K562 (cell line): Measurements from ENCODE around the gene HS6ST1. TPM values are rescaled to one million over a fixed set of nuclear protein-coding genes. Genes with fewer than 3 reads are reported as not detected.

Experiments
- CBX8 ChIP-seq: fragments of 200-600 bp; sonication (generic); IDR thresholded peaks from 2 replicates; pipeline ENCODE4 v1.6.1; 2012; ENCODE audit warnings: borderline replicate concordance, mixed run types, low read depth, mild to moderate bottlenecking, moderate library complexity, mixed read lengths, low read length, control low read depth, inconsistent platforms; ENCODE audit not compliant: poor library complexity, severe bottlenecking; ENCODE audit errors: extremely low read depth
- HNRNPK ChIP-seq: fragments of 200-400 bp; formaldehyde crosslinking; IDR thresholded peaks from one replicate; pipeline ENCODE4 v1.6.1; 2018; ENCODE audit warnings: mild to moderate bottlenecking, low read depth, low read length; ENCODE audit not compliant: poor library complexity, severe bottlenecking
- TCF7L2 ChIP-seq: fragments of 150-350 bp; IDR thresholded peaks from 2 replicates; pipeline ENCODE4 v1.6.1; 2016; ENCODE audit warnings: low read depth, mild to moderate bottlenecking, low read length, moderate library complexity
- polyA plus RNA-seq, 8 experiments: library from polyadenylated mRNA; depleted of rRNA in 4 of 8; stranded (reverse) in 5 of 8; unstranded in 3 of 8; fragments of >200 nt; fragmentation: Nextera tagmentation in 2 of 8; fragmentation: Illumina TruSeq in 1 of 8; extraction: Ambion mirVana in 2 of 8; extraction: Trizol in 1 of 8; gene quantifications; 2 replicates each; pipeline versions ENCODE4 v1.2.1 to v1.2.3, GENCODE V29; 2011 to 2014; ENCODE audit warnings: inconsistent platforms in 1 of 8, missing spikeins in 1 of 8
- total RNA-seq, 7 experiments: library from RNA; depleted of rRNA in 6 of 7; stranded (reverse); fragments of >200 nt in 6 of 7; fragmentation: Illumina TruSeq in 2 of 7; extraction: Trizol in 2 of 7; gene quantifications; 2 replicates each; pipeline versions ENCODE4 v1.2.1 to v1.2.3, GENCODE V29; 2011 to 2021; ENCODE audit warnings: low replicate concordance in 1 of 7
- TF ChIP-seq, protein P1 (sequence below): sonication (generic); formaldehyde crosslinking; IDR thresholded peaks from 2 replicates; pipeline ENCODE4 v1.8.0; 2022; ENCODE audit warnings: mild to moderate bottlenecking, missing genetic modification reagents
- TF ChIP-seq, protein P2 (sequence below): fragments of 200-600 bp; sonication (generic); IDR thresholded peaks from one replicate; pipeline ENCODE4 v1.6.1; 2012; ENCODE audit warnings: mild to moderate bottlenecking, low read depth, low read length, inconsistent platforms
- TF ChIP-seq, protein P3 (sequence below): fragments of 200-800 bp; sonication (Bioruptor generic); IDR thresholded peaks from 2 replicates; pipeline ENCODE4 v1.6.1; 2017; ENCODE audit warnings: missing genetic modification characterization, missing compliant biosample characterization
- TF ChIP-seq, protein P4 (sequence below): fragments of 250-450 bp; sonication (Bioruptor Pico); IDR thresholded peaks from 2 replicates; pipeline ENCODE4 v1.5.0; 2021
- TF ChIP-seq, protein P5 (sequence below), 2 experiments: fragments of 450-650 bp in 1 of 2; sonication (generic) in 1 of 2; formaldehyde crosslinking in 1 of 2; IDR thresholded peaks in 1 of 2; conservative IDR thresholded peaks in 1 of 2; 2 replicates each; pipeline versions ENCODE4 v1.6.1 to v1.8.1; 2016 to 2023; ENCODE audit warnings: mild to moderate bottlenecking in 2 of 2, moderate library complexity in 2 of 2, inconsistent platforms in 1 of 2, missing genetic modification reagents in 1 of 2

The HS6ST1 gene
- total and polyA plus RNA-seq, 9 of the 15 experiments (the other 6 are each of a cell fraction or from before 2014, with no cell fraction given): 0.06 to 7.4 (median 3.8) TPM

DNA sequence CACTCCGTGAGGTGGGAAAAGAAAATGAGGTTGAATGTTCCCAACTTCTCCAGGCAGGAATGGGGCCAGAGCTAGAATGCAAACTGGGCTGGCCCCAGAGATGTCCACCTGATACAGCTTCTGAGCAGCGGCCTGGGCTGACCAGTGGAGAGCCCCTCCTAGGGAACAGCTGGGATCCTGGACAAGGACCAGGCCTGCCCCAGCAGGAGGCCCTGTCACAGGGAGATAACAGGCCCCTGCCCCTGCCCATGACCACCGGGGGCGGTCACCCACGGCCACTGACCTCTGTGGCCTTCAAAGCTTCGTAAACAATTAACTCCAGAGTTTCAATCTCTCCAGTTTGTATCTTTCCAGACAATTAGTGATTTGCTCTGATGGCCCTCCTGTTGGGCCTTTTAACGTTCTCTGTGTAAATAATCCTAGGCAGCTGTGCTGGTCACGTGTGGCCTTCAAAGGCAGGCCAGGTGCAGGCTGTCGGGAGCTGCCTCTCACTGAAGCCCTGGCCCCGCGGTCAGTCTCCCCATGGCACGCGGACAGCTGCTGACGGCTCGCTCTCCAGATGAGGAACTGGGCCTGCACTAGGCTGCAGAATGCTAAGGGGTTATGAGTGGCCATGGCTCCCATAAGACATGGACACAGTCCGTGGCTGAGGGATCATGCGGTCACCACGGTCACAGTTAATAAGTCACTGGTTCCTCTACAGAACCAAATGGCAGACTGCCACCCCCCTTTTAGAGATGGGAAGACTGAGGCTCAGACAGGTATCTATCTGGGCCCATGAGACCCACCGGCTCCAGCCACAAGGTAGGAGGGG, 9.2 kb downstream of the HS6ST1 start (continued):
- TF ChIP-seq, protein P1, sequence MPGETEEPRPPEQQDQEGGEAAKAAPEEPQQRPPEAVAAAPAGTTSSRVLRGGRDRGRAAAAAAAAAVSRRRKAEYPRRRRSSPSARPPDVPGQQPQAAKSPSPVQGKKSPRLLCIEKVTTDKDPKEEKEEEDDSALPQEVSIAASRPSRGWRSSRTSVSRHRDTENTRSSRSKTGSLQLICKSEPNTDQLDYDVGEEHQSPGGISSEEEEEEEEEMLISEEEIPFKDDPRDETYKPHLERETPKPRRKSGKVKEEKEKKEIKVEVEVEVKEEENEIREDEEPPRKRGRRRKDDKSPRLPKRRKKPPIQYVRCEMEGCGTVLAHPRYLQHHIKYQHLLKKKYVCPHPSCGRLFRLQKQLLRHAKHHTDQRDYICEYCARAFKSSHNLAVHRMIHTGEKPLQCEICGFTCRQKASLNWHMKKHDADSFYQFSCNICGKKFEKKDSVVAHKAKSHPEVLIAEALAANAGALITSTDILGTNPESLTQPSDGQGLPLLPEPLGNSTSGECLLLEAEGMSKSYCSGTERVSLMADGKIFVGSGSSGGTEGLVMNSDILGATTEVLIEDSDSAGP (CRISPR knock-in tag): no peak
- TF ChIP-seq, protein P2, sequence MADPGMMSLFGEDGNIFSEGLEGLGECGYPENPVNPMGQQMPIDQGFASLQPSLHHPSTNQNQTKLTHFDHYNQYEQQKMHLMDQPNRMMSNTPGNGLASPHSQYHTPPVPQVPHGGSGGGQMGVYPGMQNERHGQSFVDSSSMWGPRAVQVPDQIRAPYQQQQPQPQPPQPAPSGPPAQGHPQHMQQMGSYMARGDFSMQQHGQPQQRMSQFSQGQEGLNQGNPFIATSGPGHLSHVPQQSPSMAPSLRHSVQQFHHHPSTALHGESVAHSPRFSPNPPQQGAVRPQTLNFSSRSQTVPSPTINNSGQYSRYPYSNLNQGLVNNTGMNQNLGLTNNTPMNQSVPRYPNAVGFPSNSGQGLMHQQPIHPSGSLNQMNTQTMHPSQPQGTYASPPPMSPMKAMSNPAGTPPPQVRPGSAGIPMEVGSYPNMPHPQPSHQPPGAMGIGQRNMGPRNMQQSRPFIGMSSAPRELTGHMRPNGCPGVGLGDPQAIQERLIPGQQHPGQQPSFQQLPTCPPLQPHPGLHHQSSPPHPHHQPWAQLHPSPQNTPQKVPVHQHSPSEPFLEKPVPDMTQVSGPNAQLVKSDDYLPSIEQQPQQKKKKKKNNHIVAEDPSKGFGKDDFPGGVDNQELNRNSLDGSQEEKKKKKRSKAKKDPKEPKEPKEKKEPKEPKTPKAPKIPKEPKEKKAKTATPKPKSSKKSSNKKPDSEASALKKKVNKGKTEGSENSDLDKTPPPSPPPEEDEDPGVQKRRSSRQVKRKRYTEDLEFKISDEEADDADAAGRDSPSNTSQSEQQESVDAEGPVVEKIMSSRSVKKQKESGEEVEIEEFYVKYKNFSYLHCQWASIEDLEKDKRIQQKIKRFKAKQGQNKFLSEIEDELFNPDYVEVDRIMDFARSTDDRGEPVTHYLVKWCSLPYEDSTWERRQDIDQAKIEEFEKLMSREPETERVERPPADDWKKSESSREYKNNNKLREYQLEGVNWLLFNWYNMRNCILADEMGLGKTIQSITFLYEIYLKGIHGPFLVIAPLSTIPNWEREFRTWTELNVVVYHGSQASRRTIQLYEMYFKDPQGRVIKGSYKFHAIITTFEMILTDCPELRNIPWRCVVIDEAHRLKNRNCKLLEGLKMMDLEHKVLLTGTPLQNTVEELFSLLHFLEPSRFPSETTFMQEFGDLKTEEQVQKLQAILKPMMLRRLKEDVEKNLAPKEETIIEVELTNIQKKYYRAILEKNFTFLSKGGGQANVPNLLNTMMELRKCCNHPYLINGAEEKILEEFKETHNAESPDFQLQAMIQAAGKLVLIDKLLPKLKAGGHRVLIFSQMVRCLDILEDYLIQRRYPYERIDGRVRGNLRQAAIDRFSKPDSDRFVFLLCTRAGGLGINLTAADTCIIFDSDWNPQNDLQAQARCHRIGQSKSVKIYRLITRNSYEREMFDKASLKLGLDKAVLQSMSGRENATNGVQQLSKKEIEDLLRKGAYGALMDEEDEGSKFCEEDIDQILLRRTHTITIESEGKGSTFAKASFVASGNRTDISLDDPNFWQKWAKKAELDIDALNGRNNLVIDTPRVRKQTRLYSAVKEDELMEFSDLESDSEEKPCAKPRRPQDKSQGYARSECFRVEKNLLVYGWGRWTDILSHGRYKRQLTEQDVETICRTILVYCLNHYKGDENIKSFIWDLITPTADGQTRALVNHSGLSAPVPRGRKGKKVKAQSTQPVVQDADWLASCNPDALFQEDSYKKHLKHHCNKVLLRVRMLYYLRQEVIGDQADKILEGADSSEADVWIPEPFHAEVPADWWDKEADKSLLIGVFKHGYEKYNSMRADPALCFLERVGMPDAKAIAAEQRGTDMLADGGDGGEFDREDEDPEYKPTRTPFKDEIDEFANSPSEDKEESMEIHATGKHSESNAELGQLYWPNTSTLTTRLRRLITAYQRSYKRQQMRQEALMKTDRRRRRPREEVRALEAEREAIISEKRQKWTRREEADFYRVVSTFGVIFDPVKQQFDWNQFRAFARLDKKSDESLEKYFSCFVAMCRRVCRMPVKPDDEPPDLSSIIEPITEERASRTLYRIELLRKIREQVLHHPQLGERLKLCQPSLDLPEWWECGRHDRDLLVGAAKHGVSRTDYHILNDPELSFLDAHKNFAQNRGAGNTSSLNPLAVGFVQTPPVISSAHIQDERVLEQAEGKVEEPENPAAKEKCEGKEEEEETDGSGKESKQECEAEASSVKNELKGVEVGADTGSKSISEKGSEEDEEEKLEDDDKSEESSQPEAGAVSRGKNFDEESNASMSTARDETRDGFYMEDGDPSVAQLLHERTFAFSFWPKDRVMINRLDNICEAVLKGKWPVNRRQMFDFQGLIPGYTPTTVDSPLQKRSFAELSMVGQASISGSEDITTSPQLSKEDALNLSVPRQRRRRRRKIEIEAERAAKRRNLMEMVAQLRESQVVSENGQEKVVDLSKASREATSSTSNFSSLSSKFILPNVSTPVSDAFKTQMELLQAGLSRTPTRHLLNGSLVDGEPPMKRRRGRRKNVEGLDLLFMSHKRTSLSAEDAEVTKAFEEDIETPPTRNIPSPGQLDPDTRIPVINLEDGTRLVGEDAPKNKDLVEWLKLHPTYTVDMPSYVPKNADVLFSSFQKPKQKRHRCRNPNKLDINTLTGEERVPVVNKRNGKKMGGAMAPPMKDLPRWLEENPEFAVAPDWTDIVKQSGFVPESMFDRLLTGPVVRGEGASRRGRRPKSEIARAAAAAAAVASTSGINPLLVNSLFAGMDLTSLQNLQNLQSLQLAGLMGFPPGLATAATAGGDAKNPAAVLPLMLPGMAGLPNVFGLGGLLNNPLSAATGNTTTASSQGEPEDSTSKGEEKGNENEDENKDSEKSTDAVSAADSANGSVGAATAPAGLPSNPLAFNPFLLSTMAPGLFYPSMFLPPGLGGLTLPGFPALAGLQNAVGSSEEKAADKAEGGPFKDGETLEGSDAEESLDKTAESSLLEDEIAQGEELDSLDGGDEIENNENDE: no peak
- no peak for TF ChIP-seq TCF7L2
- TF ChIP-seq CBX8: no peak
- TF ChIP-seq, protein P3, sequence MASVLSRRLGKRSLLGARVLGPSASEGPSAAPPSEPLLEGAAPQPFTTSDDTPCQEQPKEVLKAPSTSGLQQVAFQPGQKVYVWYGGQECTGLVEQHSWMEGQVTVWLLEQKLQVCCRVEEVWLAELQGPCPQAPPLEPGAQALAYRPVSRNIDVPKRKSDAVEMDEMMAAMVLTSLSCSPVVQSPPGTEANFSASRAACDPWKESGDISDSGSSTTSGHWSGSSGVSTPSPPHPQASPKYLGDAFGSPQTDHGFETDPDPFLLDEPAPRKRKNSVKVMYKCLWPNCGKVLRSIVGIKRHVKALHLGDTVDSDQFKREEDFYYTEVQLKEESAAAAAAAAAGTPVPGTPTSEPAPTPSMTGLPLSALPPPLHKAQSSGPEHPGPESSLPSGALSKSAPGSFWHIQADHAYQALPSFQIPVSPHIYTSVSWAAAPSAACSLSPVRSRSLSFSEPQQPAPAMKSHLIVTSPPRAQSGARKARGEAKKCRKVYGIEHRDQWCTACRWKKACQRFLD: peak; percentile 93
- TF ChIP-seq, protein P4, sequence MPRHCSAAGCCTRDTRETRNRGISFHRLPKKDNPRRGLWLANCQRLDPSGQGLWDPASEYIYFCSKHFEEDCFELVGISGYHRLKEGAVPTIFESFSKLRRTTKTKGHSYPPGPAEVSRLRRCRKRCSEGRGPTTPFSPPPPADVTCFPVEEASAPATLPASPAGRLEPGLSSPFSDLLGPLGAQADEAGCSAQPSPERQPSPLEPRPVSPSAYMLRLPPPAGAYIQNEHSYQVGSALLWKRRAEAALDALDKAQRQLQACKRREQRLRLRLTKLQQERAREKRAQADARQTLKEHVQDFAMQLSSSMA (CRISPR knock-in tag): no peak
- TF ChIP-seq HNRNPK: no peak
- TF ChIP-seq, protein P5, sequence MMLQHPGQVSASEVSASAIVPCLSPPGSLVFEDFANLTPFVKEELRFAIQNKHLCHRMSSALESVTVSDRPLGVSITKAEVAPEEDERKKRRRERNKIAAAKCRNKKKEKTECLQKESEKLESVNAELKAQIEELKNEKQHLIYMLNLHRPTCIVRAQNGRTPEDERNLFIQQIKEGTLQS (IDR thresholded peaks at IDR 0.05): no peak
- TF ChIP-seq, protein P5 (CRISPR knock-in tag; conservative IDR thresholded peaks at IDR 0.05): no peak
